Raji (cell line): ENCODE results near the gene GJC1.
A peak's percentile ranks its signal among the peaks of the same experiment; 100 is the strongest.

Experiments used
- POLR2A ChIP-seq: IDR thresholded peaks from 2 replicates; pipeline ENCODE4 v1.6.1; 2011; ENCODE audit warnings: low read depth, low read length, control low read depth; ENCODE audit not compliant: insufficient read depth

Gene GJC1

DNA sequence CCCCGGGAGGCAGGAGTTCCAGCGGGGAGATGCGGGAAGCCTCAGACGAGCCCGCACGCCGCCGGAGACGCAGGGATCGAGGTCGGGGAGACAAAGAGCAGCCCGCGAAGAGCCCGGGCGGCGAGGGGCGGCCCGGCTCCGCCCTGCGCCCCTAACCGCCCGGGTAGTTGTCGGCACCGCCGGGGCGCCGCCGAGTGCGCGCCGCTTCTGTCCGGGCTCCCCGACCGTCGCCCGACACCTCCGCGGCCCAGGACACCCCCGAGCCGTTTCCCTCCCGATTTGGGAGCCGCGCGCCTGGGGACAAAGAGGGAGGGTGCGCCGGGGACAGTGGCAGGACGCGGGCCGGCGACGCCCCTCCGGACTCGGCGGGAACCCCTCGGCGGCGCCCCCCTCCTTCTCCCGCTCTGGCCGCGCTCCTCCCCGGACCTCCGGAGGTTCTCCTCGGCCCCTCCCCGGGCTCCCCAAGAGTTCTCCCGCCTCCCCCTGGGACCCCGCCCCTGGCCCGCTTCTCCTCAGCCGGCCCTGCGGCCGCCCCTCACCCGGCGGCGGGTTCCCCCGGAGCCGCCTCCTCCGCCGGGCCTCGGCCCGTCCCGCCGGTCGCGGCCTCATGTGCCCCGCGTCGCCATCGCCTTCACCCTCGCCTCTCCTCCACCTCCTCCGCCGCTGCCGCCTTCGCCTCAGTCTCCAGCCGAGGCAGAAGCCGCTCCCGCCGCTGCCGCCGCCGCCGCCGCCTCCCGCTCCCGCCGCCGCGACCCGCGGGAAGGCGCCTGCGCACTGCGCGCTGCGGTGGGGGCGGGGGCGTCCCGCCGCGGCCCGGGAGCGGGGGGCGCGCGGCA, at the start of gene GJC1:
TSS of gene GJC1 (minus strand) at position 765 of the 836 bp plus-strand sequence. CDS start 24,470 bp downstream, outside the sequence.
- TF ChIP-seq POLR2A: peak; percentile 28

DNA sequence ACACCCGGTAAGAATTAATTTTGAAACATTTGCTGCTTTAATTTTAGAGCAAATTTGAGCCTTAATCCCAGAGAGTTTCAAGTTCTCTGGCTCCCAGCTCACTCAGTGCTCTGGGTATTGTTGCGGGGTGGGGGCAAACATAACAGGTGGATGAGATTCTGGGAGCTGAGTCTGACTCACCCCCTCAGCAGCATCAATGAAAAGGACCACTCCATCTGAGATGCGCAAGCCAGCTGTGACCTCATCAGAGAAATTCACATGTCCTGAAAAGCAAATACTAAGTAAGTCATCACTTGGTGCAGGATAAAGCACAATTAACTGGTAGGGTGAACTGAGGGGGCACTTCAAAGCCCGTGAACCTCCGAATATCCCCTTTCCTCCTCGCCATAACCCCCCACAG, 49.3 kb upstream of the GJC1 start:
- TF ChIP-seq POLR2A: no peak

DNA sequence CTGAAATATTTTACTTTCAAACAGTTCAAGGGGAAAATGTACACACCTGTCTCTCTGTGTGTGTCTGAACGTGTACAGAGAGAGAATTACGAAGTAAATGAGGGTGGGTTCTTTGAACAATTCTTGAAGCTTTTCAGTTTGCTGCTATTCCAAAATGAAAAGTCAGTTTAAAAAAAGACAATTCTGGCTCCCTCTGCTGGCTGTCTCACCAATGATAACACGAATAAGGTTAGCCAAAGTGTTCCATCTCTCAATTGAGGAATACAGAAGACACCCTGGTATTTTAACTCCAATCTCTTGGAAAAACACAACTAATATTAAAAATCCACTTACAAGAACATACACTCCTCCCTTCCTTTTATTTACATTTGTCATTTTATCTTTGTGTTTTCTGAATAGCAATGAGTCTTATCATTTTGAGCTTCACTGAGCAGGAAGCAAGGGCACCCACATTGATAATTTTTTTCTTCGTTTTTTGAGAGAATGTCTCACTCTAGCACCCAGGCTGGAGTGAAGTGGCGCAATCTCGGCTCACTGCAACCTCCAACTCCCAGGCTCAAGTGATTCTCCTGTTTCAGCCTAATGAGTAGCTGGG, 48.6 kb upstream of the GJC1 start:
- no peak for TF ChIP-seq POLR2A

DNA sequence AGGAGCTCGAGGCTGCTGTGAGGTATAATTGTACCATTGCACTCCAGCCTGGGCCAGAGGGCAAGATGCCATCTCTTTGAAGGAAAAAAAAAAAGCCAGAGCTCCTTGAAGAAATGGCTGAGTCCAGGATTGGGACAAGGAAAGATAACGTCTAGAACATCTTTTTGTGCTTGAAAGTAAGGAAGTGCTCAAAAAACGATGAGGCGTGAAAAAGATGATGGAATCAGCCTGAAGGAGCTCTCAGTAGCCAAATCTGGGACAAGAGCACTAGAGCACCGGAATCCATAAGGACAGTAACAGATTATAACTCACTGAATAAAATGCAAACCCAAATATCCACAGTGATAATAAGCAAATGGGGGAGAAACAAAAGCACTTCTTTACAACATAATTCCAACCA, 47.0 kb upstream of the GJC1 start:
- TF ChIP-seq POLR2A: no peak

DNA sequence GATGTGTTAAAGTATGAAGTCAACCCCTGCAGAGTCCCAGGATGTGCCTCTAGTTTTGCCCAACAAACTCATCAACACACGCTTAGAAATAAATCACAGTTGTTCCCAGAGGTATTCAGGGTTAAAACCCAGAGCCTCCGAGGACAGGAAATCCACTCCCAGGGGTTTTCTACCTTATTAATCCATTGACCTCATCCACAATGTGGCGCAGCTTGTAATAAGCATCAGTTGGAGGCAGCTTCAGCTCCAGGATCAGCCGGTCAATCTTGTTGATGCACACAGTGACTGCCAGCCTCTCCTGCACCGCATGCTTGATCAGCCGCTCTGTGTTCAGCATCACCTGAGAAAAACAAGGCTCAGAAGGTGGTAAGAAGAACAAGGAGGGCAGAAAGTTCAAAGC, 45.7 kb upstream of the GJC1 start:
- TF ChIP-seq POLR2A: no peak

DNA sequence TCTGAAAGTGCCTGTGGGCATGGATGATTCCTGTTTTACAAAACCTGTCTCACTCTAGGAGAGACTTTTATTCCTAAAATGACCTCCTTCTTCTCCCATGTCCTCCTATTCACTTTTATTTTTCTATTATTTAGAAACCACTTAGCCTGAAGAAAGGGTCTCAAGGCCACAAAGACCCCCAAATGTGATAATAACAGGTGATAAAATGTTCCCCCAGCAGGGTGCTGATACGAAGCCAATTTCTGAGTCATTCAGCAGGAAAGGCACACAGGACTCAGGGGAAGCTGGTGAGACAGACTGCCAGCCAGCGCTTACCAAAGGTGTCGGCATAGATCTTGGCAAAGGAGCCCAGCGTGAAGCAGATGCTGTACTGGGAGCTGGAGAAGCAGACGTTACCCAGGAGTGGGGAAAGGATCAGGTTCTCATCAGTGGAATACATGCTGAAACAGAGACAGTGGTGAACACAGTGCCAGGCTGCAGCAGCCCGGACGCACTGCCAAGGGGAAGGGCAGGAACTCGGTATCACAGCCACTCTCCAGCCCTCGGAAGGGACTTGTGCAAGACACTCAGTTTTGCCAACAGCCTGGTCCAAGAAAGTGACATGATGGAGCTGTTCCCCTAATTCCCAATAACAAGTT, 42.2 kb upstream of the GJC1 start:
- TF ChIP-seq POLR2A: no peak

DNA sequence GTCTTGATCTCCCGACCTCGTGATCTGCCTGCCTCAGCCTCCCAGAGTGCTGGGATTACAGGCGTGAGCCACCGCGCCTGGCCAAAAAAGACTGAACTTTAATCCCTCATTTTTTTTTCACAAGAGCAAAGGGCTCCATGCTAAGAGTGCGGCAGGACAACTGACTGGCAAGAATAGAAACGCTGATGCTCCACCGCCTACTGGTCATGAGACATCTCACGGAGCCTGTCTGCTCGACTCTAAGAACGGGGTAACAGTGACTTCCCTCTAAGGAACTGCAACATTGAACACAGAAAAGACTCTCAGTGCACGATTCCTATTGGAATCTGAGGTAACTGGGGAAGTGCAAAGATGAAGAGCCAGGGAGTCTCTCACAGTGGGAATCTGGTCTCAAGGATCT, 41.5 kb upstream of the GJC1 start:
- no peak for TF ChIP-seq POLR2A

DNA sequence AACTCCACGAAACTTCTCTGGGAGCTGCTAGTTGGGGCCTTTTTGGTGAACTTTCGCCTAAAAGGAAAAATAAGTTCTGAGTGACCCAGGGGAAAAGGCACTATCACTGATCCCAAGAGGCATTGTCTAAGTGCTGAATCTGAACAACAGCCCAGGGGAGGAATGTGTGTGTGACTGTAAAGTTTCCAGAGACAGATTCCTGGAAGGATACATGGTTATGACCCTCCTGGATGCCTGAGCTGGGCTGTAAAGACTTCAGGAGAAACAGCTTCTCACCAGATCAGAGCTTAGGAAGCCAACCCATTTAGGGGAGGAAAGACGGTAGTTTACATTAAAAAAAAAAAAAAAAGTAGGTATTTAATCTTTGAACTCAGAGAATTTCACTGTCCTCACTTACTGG, 37.8 kb upstream of the GJC1 start:
- TF ChIP-seq POLR2A: no peak

DNA sequence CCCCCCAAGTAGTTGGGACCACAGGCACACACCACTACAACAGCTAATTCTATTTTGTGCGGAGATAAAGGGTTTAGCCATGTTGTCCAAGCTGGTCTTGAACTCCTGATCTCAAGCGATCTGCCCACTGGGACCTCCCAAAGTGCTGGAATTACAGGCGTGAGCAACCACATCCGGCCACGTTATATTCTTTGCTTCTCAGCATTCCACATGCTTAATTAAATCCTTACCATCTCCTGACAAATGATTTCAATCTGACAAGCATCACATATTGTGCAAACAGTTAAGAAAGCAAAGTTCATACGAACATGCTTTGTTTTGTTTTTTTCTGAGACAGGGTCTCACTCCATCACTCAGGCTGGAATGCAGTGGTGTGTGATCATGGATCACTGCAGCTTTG, 35.8 kb upstream of the GJC1 start:
- no peak for TF ChIP-seq POLR2A

DNA sequence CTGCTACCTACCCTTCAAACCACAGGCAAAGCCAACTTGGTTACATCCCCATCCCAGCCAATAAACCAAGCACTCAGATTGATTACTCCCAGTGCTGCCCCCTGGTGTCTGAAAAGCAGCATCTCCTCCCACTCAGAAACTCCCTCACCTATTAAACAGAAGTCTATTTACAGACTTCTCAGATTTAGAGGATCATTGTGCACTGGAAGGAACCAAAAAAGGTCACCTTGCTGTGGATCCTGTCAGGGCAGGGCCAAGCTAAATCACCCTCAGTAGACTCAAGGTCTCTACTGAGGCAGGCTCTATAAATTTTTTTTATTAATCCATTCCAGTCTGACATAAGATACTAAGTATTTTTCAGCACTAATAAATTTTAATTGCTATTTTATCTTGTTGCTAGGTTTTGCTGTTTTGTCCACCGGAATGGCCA, 35.2 kb upstream of the GJC1 start:
- TF ChIP-seq POLR2A: no peak

DNA sequence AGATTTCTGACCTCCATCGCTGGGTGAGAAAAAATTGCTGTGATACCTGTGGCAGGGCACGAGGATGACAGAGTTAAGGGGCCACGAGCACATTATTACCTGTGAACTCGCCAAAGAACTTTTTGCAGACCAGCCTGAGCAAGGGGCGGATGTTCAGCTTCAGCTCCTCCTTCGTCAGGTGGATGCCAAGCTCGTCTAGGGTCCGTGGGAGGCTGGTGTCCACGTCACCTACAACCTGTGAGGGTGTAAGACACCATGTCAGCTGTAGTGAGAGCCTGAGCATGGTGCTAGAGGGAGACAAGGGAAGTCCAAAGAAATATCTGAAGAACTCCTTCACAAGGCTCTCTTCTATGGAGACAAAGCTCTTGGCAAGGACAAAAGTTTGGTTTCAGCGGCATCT, 34.7 kb upstream of the GJC1 start:
- TF ChIP-seq POLR2A: no peak

DNA sequence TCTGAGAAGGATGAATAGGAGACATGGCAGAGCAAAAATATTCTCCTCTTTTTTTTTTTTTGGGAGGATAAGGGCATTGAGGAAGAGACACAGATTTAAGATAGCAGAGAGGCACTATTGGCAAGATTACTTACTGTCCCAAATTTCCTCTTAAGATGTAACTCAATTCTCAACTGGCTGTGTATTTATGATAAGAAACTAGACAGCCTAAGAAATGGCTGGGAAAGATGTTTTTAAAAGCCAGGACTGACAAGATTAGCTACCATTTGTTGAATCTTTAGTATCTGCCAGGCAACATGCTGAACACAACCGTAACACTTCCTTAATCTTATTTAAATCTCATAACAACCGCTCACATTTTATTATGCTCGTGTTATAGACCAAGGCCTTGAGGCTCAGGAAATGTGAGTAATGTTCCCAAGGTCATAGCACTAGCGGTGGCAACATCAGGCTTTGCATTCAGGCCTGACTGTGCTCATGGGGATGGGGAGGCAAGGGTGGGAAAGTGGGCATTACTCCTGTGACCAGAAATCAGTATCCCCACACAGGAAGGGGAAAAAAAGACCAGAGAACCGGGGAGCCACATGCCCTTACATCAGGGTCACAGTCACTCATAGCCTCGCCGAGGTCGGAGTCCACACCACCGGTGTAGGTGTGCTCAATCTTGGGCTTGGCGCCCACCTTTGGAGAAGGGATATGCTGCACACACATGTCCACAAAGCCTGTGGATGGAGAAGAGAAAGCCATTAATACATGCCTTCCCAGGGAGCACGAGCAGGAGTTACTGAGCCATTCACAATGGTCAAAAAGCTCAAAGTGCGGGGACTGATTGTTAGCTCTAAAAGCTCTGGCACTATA, 33.2 kb upstream of the GJC1 start:
- TF ChIP-seq POLR2A: no peak

DNA sequence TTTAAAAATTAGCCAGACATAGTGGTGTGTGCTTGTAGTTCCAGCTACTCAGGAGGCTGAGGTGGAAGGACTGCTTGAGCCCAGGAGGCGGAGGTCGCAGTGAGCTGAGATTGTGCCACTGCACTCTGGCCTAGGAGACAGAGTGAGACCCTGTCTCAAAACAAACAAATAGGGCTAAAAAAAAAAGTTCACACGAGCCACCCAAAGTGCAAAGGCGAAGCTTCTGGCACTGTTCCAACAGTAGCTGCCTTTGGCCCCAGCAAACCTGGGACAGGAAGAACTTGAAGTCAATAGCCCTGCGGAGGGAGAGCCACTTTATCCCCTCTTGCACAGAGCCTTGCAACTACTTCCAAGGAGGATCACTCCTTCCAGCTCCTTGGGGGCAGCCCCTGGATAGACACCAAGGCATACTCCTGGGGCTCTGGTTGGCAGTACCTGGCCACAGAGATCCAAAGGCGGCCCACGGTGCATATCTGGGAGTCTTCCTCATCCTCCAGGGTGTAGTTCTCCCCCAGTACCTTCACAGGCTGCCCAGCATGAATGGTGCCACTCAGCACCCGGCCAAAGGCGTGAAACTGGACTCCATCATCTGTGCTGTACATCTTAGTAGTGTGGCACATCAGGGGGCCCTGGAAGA, 32.3 kb upstream of the GJC1 start:
- no peak for TF ChIP-seq POLR2A

DNA sequence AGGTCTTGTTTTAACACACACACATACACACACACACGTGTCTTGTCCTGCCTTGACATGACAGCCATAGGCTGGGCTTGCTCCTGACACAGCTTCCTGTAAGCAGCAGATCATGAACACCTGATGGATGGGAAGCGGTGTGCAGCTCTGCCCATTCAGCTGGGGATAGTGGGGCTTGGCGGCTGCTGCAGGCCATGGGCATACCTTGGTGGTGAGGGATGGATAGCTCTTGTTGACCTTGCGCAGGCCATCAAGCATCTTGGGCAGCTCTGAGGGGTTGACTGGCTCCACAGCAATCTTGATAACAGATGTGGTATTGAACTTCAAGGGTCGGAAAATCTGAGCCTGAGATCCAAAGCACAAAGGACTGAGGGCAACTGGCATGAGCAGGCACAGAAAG, 29.6 kb upstream of the GJC1 start:
- TF ChIP-seq POLR2A: no peak

DNA sequence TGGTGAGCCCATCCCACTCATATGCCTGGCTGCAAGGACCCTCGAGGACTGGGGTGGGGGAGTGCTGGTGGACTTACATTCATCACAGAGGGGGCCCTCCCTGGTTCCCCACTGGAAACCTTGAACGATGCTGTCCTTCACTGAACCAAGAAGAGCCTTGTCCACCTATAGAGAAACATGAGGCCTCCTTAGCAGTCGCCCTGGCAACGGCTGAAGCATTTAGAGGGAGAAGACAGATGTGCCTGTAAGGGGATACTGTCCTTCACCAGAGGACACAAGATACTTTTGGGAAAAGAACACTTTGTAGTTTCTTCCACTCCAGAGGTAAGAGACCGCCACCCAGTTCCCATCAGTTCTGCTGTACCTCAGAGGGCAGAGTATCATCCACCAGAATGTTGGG, 24.1 kb upstream of the GJC1 start:
- TF ChIP-seq POLR2A: no peak
